K562 (cell line): ENCODE measurements around the gene ACOT7. TPM values are rescaled to one million over a fixed set of nuclear protein-coding genes. Genes with fewer than 3 reads are reported as not detected.

Experiments used
- ERF ChIP-seq: fragments of 450-650 bp; formaldehyde crosslinking; IDR thresholded peaks from 2 replicates; pipeline ENCODE4 v1.4.0; 2020; ENCODE audit warnings: mild to moderate bottlenecking, mixed read lengths
- ETV5 ChIP-seq: sonication (generic); formaldehyde crosslinking; IDR thresholded peaks from 2 replicates; pipeline ENCODE4 v1.4.0; 2020; ENCODE audit warnings: low read depth, mild to moderate bottlenecking, missing genetic modification reagents
- GATA2 ChIP-seq: sonication (generic); formaldehyde crosslinking; IDR thresholded peaks from 2 replicates; pipeline ENCODE4 v1.4.0; 2020; ENCODE audit warnings: mild to moderate bottlenecking, missing genetic modification reagents
- HNRNPK ChIP-seq: fragments of 200-400 bp; formaldehyde crosslinking; IDR thresholded peaks from one replicate; pipeline ENCODE4 v1.6.1; 2018; ENCODE audit warnings: mild to moderate bottlenecking, low read depth, low read length; ENCODE audit not compliant: poor library complexity, severe bottlenecking
- JUND ChIP-seq, 2 experiments: IDR thresholded peaks; 2 replicates in 1 of 2; 3 replicates in 1 of 2; pipeline ENCODE4 v1.6.1; 2011; ENCODE audit warnings: borderline replicate concordance in 2 of 2, low read depth in 2 of 2, low read length in 2 of 2, improper control_type of control experiment in 1 of 2, missing biosample characterization in 1 of 2, missing genetic modification characterization in 1 of 2, missing genetic modification reagents in 1 of 2
- MAZ ChIP-seq, 2 experiments: fragments of 450-650 bp in 1 of 2; sonication (generic) in 1 of 2; formaldehyde crosslinking; IDR thresholded peaks in 1 of 2; conservative IDR thresholded peaks in 1 of 2; 2 replicates each; pipeline versions ENCODE4 v1.4.0 to v1.5.0; 2020; ENCODE audit warnings: mild to moderate bottlenecking in 1 of 2, missing genetic modification reagents in 1 of 2
- RBM15 ChIP-seq: fragments of 200-400 bp; formaldehyde crosslinking; IDR thresholded peaks from 2 replicates; pipeline ENCODE4 v1.6.1; 2018; ENCODE audit warnings: mild to moderate bottlenecking, low read length, moderate library complexity; ENCODE audit not compliant: insufficient read depth
- TCF3 ChIP-seq: sonication (generic); formaldehyde crosslinking; IDR thresholded peaks from 2 replicates; pipeline ENCODE4 v1.4.0; 2020; ENCODE audit warnings: mild to moderate bottlenecking, missing genetic modification reagents
- TEAD4 ChIP-seq, 2 experiments: sonication (generic) in 1 of 2; formaldehyde crosslinking in 1 of 2; IDR thresholded peaks; 2 replicates each; pipeline versions ENCODE4 v1.6.1 to v1.8.0; 2012 to 2022; ENCODE audit warnings: borderline replicate concordance in 1 of 2, inconsistent platforms in 1 of 2, low read length in 1 of 2, mild to moderate bottlenecking in 1 of 2, missing genetic modification reagents in 1 of 2
- ZKSCAN1 ChIP-seq: fragments of 150-350 bp; IDR thresholded peaks from 2 replicates; pipeline ENCODE4 v1.6.1; 2016; ENCODE audit warnings: low read depth, low read length
- ZNF165 ChIP-seq: fragments of 250-450 bp; sonication (Bioruptor Pico); IDR thresholded peaks from 2 replicates; pipeline ENCODE4 v1.4.0; 2020; ENCODE audit warnings: borderline replicate concordance
- ZNF41 ChIP-seq: fragments of 250-450 bp; sonication (Bioruptor Pico); conservative IDR thresholded peaks from 2 replicates; pipeline ENCODE4 v1.4.0; 2020; ENCODE audit warnings: mild to moderate bottlenecking
- ZNF589 ChIP-seq: fragments of 200-800 bp; sonication (Bioruptor generic); IDR thresholded peaks from 2 replicates; pipeline ENCODE4 v1.6.1; 2016; ENCODE audit warnings: low read depth, missing genetic modification characterization, missing compliant biosample characterization
- polyA plus RNA-seq, 8 experiments: library from polyadenylated mRNA; depleted of rRNA in 4 of 8; stranded (reverse) in 5 of 8; unstranded in 3 of 8; fragments of >200 nt; fragmentation: Nextera tagmentation in 2 of 8; fragmentation: Illumina TruSeq in 1 of 8; extraction: Ambion mirVana in 2 of 8; extraction: Trizol in 1 of 8; gene quantifications; 2 replicates each; pipeline versions ENCODE4 v1.2.1 to v1.2.3, GENCODE V29; 2011 to 2014; ENCODE audit warnings: inconsistent platforms in 1 of 8, missing spikeins in 1 of 8
- total RNA-seq, 7 experiments: library from RNA; depleted of rRNA in 6 of 7; stranded (reverse); fragments of >200 nt in 6 of 7; fragmentation: Illumina TruSeq in 2 of 7; extraction: Trizol in 2 of 7; gene quantifications; 2 replicates each; pipeline versions ENCODE4 v1.2.1 to v1.2.3, GENCODE V29; 2011 to 2021; ENCODE audit warnings: low replicate concordance in 1 of 7
- TF ChIP-seq, protein P1 (sequence below): fragments of 250-450 bp; sonication (Bioruptor Pico); IDR thresholded peaks from 2 replicates; pipeline ENCODE4 v1.4.0; 2020; ENCODE audit warnings: mild to moderate bottlenecking, moderate library complexity
- TF ChIP-seq, protein P2 (sequence below): sonication (generic); formaldehyde crosslinking; IDR thresholded peaks from 2 replicates; pipeline ENCODE4 v1.9.0; 2022; ENCODE audit warnings: mild to moderate bottlenecking, missing genetic modification reagents
- TF ChIP-seq, protein P3 (sequence below): fragments of 450-650 bp; IDR thresholded peaks from 2 replicates; pipeline ENCODE4 v1.6.1; 2016; ENCODE audit warnings: missing biosample characterization, missing genetic modification characterization
- TF ChIP-seq, protein P4 (sequence below): fragments of 450-650 bp; IDR thresholded peaks from 2 replicates; pipeline ENCODE4 v1.6.1; 2016; ENCODE audit warnings: borderline replicate concordance

ACOT7 gene
- total and polyA plus RNA-seq, 9 of the 15 experiments (the other 6 are each of a cell fraction or from before 2014, with no cell fraction given), result 7.0 to 92.6 (median 37.2) TPM

DNA sequence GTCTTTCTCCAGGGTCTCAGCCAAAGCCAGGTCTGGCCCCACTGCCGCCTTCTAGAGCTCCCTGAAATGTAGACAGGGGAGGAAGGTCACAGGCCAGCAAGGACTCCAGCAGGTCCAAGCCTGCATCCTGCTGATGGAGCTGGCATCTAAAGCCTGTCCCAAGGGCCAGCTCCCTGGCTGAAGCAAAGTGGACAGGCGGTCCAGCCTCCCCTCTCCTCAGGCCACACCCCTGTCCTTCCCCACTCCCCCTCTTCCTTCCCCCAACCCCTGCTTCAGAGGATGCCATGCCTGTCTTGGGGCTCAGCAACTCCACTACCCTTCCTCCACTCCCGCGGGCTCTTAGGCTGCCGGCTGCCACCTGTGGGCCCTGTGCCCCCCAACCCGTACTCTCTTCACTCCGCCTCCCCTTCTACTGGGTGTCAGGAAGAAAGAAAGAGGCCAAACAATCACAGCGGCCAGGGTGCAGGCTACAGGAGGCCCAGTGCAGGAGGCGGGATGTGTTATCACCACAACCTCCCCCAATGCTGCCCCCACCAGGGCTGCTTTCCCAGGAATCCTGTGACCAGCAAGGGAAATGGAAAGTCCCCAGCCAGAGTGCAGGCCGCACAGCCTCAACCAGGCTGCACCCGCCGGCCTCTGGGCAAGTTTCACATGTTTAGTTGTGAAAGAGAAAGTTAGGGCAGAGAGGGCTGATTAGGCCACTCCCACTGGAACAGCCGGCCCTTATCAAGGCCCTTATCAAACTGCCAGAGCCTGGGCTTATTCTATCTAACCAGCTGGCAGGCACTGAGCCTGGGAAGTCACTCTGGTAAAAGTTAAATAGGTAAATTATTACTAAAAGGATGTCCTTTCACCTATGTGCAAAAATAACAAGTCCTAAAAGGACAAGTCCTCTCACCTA lies 34.1 kb downstream of the ACOT7 start (continued):
- 0 out of 2 replicates have a peak, but pooled peaks have one; percentile 48 for TF ChIP-seq ETV5
- TF ChIP-seq HNRNPK, result no peak
- TF ChIP-seq TEAD4 (IDR thresholded peaks at IDR 0.05; ENCODE audit: low read length), result peak; percentile 50; the same call in 1 of the 2 replicates
- TF ChIP-seq TEAD4 (CRISPR knock-in tag; IDR thresholded peaks at IDR 0.05; ENCODE audit: borderline replicate concordance), result no peak
- no peak for TF ChIP-seq ZNF165
- TF ChIP-seq, protein P1, sequence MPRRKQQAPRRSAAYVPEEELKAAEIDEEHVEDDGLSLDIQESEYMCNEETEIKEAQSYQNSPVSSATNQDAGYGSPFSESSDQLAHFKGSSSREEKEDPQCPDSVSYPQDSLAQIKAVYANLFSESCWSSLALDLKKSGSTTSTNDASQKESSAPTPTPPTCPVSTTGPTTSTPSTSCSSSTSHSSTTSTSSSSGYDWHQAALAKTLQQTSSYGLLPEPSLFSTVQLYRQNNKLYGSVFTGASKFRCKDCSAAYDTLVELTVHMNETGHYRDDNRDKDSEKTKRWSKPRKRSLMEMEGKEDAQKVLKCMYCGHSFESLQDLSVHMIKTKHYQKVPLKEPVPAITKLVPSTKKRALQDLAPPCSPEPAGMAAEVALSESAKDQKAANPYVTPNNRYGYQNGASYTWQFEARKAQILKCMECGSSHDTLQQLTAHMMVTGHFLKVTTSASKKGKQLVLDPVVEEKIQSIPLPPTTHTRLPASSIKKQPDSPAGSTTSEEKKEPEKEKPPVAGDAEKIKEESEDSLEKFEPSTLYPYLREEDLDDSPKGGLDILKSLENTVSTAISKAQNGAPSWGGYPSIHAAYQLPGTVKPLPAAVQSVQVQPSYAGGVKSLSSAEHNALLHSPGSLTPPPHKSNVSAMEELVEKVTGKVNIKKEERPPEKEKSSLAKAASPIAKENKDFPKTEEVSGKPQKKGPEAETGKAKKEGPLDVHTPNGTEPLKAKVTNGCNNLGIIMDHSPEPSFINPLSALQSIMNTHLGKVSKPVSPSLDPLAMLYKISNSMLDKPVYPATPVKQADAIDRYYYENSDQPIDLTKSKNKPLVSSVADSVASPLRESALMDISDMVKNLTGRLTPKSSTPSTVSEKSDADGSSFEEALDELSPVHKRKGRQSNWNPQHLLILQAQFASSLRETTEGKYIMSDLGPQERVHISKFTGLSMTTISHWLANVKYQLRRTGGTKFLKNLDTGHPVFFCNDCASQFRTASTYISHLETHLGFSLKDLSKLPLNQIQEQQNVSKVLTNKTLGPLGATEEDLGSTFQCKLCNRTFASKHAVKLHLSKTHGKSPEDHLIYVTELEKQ (CRISPR knock-in tag), result no peak
- peak; percentile 42; the same call in 1 of the 2 replicates for TF ChIP-seq JUND (IDR thresholded peaks at IDR 0.05; ENCODE audit: borderline replicate concordance, low read depth, low read length)
- TF ChIP-seq JUND (tag; IDR thresholded peaks at IDR 0.05; ENCODE audit: borderline replicate concordance, low read depth, low read length), result no peak
- peak; percentile 44; the same call in 1 of the 2 replicates for TF ChIP-seq TCF3 (CRISPR knock-in tag)
- peak in 1 of 2 experiments; percentile 44; a peak in 1 of 4 replicates for TF ChIP-seq MAZ (CRISPR knock-in tag; conservative IDR thresholded peaks at IDR 0.05 in 1 of 2, IDR thresholded peaks at IDR 0.05 in 1 of 2)
- TF ChIP-seq ERF, result no peak
- TF ChIP-seq GATA2, result peak; percentile 84
- no peak for TF ChIP-seq ZKSCAN1
- 0 out of 2 replicates have a peak, but pooled peaks have one; percentile 46 for TF ChIP-seq ZNF589 (CRISPR knock-in tag)
- peak; percentile 79; the same call in 1 of the 2 replicates for TF ChIP-seq ZNF41
- TF ChIP-seq, protein P2, sequence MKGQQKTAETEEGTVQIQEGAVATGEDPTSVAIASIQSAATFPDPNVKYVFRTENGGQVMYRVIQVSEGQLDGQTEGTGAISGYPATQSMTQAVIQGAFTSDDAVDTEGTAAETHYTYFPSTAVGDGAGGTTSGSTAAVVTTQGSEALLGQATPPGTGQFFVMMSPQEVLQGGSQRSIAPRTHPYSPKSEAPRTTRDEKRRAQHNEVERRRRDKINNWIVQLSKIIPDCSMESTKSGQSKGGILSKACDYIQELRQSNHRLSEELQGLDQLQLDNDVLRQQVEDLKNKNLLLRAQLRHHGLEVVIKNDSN (CRISPR knock-in tag), result no peak
- TF ChIP-seq, protein P3, sequence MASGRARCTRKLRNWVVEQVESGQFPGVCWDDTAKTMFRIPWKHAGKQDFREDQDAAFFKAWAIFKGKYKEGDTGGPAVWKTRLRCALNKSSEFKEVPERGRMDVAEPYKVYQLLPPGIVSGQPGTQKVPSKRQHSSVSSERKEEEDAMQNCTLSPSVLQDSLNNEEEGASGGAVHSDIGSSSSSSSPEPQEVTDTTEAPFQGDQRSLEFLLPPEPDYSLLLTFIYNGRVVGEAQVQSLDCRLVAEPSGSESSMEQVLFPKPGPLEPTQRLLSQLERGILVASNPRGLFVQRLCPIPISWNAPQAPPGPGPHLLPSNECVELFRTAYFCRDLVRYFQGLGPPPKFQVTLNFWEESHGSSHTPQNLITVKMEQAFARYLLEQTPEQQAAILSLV (tag), result peak; percentile 22; the same call in 1 of the 2 replicates
- no peak for TF ChIP-seq RBM15
- TF ChIP-seq, protein P4, sequence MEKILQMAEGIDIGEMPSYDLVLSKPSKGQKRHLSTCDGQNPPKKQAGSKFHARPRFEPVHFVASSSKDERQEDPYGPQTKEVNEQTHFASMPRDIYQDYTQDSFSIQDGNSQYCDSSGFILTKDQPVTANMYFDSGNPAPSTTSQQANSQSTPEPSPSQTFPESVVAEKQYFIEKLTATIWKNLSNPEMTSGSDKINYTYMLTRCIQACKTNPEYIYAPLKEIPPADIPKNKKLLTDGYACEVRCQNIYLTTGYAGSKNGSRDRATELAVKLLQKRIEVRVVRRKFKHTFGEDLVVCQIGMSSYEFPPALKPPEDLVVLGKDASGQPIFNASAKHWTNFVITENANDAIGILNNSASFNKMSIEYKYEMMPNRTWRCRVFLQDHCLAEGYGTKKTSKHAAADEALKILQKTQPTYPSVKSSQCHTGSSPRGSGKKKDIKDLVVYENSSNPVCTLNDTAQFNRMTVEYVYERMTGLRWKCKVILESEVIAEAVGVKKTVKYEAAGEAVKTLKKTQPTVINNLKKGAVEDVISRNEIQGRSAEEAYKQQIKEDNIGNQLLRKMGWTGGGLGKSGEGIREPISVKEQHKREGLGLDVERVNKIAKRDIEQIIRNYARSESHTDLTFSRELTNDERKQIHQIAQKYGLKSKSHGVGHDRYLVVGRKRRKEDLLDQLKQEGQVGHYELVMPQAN, result no peak; the same call in 1 of the 2 replicates
